AG04449 (cell line): ENCODE results near the gene FNBP1.

Experiments
- CTCF ChIA-PET: fragments of 350-600 bp; formaldehyde crosslinking; extraction: SDS; loops from one replicate; lab custom pipeline; 2021; ENCODE audit warnings: antibody characterized with exemption; lab: Yijun Ruan, JAX
- POLR2A ChIA-PET: fragments of 400-600, 350-600 bp; formaldehyde crosslinking; extraction: SDS; loops from one replicate; lab custom pipeline; 2020; ENCODE audit warnings: antibody characterized with exemption, inconsistent platforms; lab: Yijun Ruan, JAX
- DNase-seq: peaks from one replicate; pipeline ENCODE4 v3.0.0-alpha.2; 2010; ENCODE audit warnings: low read depth, low spot score
- H3K4me3 ChIP-seq: 2 replicates; pipeline ENCODE4 v1.5.1; 2011; ENCODE audit warnings: low read depth, mild to moderate bottlenecking, control low read depth, low read length
- TF ChIP-seq, protein P1 (sequence below): IDR thresholded peaks from one replicate; pipeline ENCODE4 v1.5.1; 2011; ENCODE audit warnings: mild to moderate bottlenecking, moderate library complexity, low read length, control low read depth, inconsistent platforms; ENCODE audit not compliant: insufficient read depth; ENCODE audit errors: missing control alignments

FNBP1 gene

DNA sequence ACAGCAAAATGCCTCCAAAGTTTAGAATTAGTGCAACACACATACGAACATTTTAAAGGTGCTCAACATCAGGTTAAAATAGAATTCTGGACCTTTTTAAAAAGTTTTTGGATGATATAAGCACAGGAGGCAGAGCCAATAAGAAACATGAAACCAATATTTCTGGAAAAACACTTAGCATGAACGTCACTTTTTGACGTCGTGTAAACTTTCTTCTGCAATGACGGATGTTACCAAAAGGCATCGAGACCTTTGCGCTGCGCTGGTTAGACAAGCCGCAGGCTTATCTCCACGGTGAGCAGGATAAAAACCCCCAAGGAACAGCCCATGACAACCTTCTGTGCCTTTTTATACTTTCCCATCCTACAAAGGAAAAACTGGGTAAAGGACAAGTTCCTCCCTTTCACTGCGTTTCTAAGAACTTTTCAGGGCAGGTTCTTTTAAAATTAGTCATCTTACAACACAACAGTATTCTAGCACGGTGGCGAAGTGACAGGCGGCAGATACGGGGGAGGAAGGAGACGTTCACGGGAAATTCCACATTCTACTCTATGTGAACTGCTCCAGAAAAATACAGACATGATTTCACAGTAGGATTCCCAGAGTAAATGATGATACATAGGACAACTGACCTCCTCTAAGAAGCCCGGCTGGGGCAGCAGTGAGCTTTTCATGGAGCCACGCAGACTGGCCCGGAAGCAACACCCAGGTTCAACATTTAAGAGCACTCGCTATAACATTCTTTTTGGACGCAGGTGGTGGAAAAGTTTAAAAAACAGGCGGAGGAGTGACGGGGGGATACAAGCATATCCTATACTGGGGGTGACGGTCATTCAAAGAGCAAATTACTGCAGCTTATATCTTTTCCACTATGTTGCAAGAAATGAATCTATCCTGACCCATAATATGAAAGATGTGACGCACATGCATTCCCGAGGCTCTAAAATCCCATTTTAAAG lies 155.4 kb downstream of the FNBP1 start:
- CTCF ChIA-PET = interaction anchor here (0.7 to 4.6 kb wide), 11 partner anchors 9 to 259 kb away, joined by 3 to 44 read pairs (median 5); partner anchors contain the start of gene FNBP1
- POLR2A ChIA-PET = no interaction called here

DNA sequence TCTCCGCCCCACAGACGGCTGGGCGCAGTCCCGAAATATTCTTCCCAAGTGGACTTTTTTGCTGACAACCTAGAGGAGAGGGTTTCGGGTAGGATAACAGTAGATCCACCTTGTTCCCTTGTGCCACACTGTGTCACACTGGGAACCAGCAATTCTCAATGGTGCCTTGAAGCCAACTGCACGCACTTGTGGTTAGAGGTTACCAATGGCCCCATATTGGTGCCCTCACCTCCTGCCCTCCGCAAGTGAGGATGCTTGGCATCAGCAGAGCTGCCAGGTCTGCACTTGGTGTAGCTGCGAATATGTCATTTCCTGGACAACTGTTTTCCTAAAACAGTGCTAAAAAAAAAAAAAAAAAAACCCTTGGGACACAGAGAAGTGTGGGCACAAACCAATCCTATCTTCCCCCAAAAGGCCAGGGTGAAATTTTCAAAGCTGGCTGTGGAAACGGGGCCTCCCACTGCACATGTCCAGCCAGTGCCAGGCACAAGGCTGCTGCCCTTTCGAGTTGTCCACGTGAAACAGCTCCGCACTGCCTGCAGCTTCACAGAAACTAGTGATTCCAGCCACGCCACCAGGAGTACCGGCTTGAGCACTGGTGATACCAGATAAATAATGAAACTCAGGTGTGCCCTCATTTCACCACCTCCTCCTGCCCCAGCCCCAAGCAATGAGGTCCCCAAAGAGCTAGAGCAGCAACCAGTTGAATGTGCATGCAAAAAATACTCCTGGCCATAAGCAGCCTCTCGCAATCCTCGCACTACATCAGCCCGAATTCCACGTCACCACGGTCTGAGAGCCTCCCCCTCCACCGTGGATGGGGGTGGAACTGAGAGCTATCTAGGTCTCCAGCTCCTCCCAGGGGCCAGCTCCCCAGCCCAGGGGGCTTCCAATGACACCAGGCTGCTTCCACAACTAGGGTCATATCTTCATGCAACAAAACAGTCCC lies 156.5 kb downstream of the FNBP1 start:
- ChIA-PET CTCF (interaction anchor here (0.6 to 4.6 kb wide), 20 partner anchors 8 to 220 kb away, joined by 3 to 44 read pairs (median 4); partner anchors contain the start of genes C9orf78, FNBP1 and USP20), POLR2A (interaction anchor here (1.6 kb wide), 1 partner anchor 156 kb away, joined by 9 read pairs; the partner anchor contains the start of gene FNBP1)
- TF ChIP-seq, protein P1, sequence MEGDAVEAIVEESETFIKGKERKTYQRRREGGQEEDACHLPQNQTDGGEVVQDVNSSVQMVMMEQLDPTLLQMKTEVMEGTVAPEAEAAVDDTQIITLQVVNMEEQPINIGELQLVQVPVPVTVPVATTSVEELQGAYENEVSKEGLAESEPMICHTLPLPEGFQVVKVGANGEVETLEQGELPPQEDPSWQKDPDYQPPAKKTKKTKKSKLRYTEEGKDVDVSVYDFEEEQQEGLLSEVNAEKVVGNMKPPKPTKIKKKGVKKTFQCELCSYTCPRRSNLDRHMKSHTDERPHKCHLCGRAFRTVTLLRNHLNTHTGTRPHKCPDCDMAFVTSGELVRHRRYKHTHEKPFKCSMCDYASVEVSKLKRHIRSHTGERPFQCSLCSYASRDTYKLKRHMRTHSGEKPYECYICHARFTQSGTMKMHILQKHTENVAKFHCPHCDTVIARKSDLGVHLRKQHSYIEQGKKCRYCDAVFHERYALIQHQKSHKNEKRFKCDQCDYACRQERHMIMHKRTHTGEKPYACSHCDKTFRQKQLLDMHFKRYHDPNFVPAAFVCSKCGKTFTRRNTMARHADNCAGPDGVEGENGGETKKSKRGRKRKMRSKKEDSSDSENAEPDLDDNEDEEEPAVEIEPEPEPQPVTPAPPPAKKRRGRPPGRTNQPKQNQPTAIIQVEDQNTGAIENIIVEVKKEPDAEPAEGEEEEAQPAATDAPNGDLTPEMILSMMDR = no peak
- no peak for DNase-seq
- no peak overlapping the region; the same call in 1 of the 2 replicates for H3K4me3 ChIP-seq

More for the DNA sequence above, 155.4 kb downstream of the FNBP1 start:
- TF ChIP-seq, protein P1 = no peak
- DNase-seq = no peak
- H3K4me3 ChIP-seq = no peak overlapping the region

- peak overlapping the region; percentile 15 for H3K4me3 ChIP-seq
- ChIA-PET POLR2A (interaction anchor here (1.6 kb wide), 1 partner anchor 157 kb away, joined by 9 read pairs; the partner anchor contains the start of gene FNBP1), CTCF (interaction anchor here (0.6 to 4.6 kb wide), 31 partner anchors 9 to 456 kb away, joined by 3 to 44 read pairs (median 4); partner anchors contain the start of genes FNBP1 and GPR107)
- TF ChIP-seq, protein P1 = peak; percentile 99
- DNase-seq = peak; percentile 26
These were observed 157.3 kb downstream of the FNBP1 start for GRCh38 chr9:129885670-129886106.

DNA sequence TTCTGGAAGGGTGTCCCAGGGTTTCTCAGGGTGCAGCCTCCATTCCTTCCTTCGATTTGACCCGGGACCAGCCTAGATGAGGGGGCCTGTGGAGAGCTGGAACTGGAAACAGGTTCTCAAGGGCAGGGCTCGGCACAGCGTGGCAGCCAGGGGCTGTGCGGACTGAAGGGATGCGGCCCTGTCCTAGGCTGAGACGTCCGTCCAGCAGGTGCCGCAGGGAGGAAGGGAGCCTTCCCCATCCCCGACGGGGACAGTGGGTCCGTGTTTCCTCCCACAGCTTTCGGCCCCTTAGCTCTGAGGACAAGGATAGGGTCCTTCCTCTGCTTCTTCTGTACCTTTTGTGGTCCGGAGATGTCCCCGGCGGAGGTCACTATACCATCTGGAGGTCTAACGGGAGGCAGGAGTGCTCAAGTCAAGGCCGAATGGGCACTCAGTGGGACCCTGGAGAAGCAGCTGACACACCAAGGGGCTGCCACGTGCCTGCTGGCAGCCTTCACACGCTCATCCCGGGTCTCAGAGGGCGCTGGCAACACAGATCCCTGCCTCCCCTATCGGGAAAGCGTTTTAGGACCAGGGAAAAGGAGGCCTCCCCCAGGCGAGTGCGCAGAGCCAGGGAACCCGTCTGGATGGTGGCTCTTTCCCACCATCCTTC lies 157.8 kb downstream of the FNBP1 start:
- DNase-seq = no peak
- POLR2A ChIA-PET = interaction anchor here (0.6 to 1.6 kb wide), 2 partner anchors 157 to 238 kb away, joined by 3 to 9 read pairs; partner anchors contain the start of gene FNBP1
- CTCF ChIA-PET = interaction anchor here (0.6 to 4.6 kb wide), 35 partner anchors 9 to 457 kb away, joined by 3 to 44 read pairs (median 4); partner anchors contain the start of genes FNBP1 and GPR107

More for the DNA sequence above, 157.8 kb downstream of the FNBP1 start:
- H3K4me3 ChIP-seq = no peak overlapping the region; the same call in 1 of the 2 replicates
- TF ChIP-seq, protein P1 = peak; percentile 23
